CD4-positive, alpha-beta T cell treated with Interleukin-1 beta for 1 hour (primary cell): ENCODE measurements around the gene LDB2.
"Not testable (repeated sequence)": the region's sequence is repeated elsewhere in the genome, so short reads cannot be mapped to it uniquely, and the experiment has no call there.

Experiments used
- DNase-seq, 2 donors: peaks; one replicate each; pipeline ENCODE4 v3.0.0-alpha.2; 2020 to 2022

LDB2 gene

GRCh38 chr4:16672421-16672820, 226.0 kb downstream of the LDB2 start:
- no peak for DNase-seq

GRCh38 chr4:16671741-16672140, 226.7 kb downstream of the LDB2 start:
- no peak for DNase-seq

GRCh38 chr4:16670727-16671126, 227.7 kb downstream of the LDB2 start:
- DNase-seq, result no peak

GRCh38 chr4:16669036-16669435, 229.4 kb downstream of the LDB2 start:
- DNase-seq, result no peak

- no peak for DNase-seq
These were observed 230.0 kb downstream of the LDB2 start for GRCh38 chr4:16668488-16668887.

- DNase-seq, result no peak
These were observed 231.0 kb downstream of the LDB2 start for GRCh38 chr4:16667464-16667863.

GRCh38 chr4:16665942-16666551, 232.4 kb downstream of the LDB2 start:
- no peak for DNase-seq

GRCh38 chr4:16663732-16664131, 234.7 kb downstream of the LDB2 start:
- no peak for DNase-seq

- no peak for DNase-seq
These were observed 235.1 kb downstream of the LDB2 start for GRCh38 chr4:16663307-16663706.

- no peak for DNase-seq
These were observed 236.6 kb downstream of the LDB2 start for GRCh38 chr4:16661813-16662212.

GRCh38 chr4:16660656-16661055, 237.8 kb downstream of the LDB2 start:
- DNase-seq, result no peak

GRCh38 chr4:16659694-16660093, 238.8 kb downstream of the LDB2 start:
- DNase-seq, result no peak

- DNase-seq, result no peak
These were observed 239.4 kb downstream of the LDB2 start for GRCh38 chr4:16659079-16659478.

GRCh38 chr4:16658183-16658582, 240.3 kb downstream of the LDB2 start:
- no peak for DNase-seq

GRCh38 chr4:16655111-16655510, 243.3 kb downstream of the LDB2 start:
- no peak for DNase-seq

- no peak for DNase-seq
These were observed 245.6 kb downstream of the LDB2 start for GRCh38 chr4:16652732-16653305.

GRCh38 chr4:16646459-16646858, 252.0 kb downstream of the LDB2 start:
- DNase-seq, result no peak

GRCh38 chr4:16643893-16644292, 254.6 kb downstream of the LDB2 start:
- no peak for DNase-seq

GRCh38 chr4:16642897-16643296, 255.5 kb downstream of the LDB2 start:
- no peak for DNase-seq

- DNase-seq, result no peak
These were observed 256.5 kb downstream of the LDB2 start for GRCh38 chr4:16641971-16642370.

GRCh38 chr4:16636912-16637630, 261.4 kb downstream of the LDB2 start:
- no peak for DNase-seq

- DNase-seq, result no peak
These were observed 262.1 kb downstream of the LDB2 start for GRCh38 chr4:16636304-16636703.

GRCh38 chr4:16629274-16629673, 269.2 kb downstream of the LDB2 start:
- DNase-seq, result not testable (repeated sequence)

GRCh38 chr4:16628835-16629234, 269.6 kb downstream of the LDB2 start:
- not testable (repeated sequence) for DNase-seq
